Measurements from ENCODE around the gene SULT1A1.

DNA sequence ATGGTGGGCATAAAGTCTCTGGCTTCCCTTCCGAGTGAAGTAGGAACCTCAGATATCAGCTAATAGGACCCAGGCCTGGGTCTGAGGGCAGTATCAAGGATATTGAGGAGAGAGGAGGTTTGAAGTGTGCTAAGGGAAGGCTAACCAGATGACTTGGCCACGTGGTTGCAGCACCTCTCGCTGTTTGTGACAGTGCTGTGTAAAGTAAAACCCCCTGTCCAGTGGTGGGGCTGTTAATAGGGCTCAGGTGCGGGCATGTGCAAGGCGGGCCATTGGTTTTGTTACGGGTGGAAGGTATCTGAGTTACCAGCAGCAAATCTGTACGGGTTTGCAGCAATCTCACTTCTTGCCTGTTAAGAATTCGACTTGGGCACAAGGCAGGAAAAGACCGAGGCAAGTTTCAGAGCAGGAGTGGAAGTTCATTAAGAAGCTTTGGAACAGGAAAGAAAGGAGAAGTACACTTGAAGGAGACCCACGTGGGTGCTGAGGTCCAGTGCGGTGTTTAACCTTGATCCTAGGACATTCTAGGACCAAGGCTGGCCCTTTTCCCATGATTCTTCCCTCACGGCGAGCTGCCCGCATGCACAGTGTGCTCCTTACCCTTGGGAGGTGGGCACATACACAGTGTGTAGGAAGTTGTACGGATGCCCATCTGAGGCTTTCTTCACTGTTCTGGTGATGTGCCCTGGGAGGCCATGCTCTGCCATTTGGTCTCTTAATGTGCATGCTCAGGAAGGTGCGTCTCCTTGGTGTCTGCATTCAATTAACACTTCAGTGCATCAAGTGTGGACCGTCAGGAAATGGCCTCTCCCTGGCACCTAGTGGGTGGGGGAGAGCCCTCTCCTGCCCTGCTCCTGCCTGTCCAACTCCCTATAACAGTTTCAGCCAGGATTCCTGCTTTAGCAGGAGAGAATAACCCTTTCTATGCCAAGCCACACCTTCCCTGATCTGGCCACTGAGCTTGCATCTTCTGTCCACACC is 35.8 kb downstream of the SULT1A1 start:
- TF ChIP-seq KLF9 (tag by site-specific recombination; IDR thresholded peaks at IDR 0.05; ENCODE audit: low read depth) (no peak), CTCF (tag by site-specific recombination; IDR thresholded peaks at IDR 0.05) (no peak), ZNF391 (tag by site-specific recombination; IDR thresholded peaks at IDR 0.05; ENCODE audit: borderline replicate concordance, low read depth) (no peak), ZFP41 (tag by site-specific recombination; IDR thresholded peaks at IDR 0.05; ENCODE audit: borderline replicate concordance) (no peak), ZNF324 (tag by site-specific recombination; IDR thresholded peaks at IDR 0.05) (no peak), ZNF426 (tag by site-specific recombination; IDR thresholded peaks at IDR 0.05) (no peak), ZNF10 (tag by site-specific recombination; IDR thresholded peaks at IDR 0.05) (no peak), OVOL3 (tag by site-specific recombination; IDR thresholded peaks at IDR 0.05) (no peak), ZNF530 (tag by site-specific recombination; IDR thresholded peaks at IDR 0.05; ENCODE audit: low read depth) (no peak)
- TF ChIP-seq, protein P1, sequence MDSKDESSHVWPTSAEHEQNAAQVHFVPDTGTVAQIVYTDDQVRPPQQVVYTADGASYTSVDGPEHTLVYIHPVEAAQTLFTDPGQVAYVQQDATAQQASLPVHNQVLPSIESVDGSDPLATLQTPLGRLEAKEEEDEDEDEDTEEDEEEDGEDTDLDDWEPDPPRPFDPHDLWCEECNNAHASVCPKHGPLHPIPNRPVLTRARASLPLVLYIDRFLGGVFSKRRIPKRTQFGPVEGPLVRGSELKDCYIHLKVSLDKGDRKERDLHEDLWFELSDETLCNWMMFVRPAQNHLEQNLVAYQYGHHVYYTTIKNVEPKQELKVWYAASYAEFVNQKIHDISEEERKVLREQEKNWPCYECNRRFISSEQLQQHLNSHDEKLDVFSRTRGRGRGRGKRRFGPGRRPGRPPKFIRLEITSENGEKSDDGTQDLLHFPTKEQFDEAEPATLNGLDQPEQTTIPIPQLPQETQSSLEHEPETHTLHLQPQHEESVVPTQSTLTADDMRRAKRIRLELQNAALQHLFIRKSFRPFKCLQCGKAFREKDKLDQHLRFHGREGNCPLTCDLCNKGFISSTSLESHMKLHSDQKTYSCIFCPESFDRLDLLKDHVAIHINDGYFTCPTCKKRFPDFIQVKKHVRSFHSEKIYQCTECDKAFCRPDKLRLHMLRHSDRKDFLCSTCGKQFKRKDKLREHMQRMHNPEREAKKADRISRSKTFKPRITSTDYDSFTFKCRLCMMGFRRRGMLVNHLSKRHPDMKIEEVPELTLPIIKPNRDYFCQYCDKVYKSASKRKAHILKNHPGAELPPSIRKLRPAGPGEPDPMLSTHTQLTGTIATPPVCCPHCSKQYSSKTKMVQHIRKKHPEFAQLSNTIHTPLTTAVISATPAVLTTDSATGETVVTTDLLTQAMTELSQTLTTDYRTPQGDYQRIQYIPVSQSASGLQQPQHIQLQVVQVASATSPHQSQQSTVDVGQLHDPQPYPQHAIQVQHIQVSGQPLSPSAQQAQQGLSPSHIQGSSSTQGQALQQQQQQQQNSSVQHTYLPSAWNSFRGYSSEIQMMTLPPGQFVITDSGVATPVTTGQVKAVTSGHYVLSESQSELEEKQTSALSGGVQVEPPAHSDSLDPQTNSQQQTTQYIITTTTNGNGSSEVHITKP (tag by site-specific recombination; IDR thresholded peaks at IDR 0.05) = no peak
- TF ChIP-seq, protein P2, sequence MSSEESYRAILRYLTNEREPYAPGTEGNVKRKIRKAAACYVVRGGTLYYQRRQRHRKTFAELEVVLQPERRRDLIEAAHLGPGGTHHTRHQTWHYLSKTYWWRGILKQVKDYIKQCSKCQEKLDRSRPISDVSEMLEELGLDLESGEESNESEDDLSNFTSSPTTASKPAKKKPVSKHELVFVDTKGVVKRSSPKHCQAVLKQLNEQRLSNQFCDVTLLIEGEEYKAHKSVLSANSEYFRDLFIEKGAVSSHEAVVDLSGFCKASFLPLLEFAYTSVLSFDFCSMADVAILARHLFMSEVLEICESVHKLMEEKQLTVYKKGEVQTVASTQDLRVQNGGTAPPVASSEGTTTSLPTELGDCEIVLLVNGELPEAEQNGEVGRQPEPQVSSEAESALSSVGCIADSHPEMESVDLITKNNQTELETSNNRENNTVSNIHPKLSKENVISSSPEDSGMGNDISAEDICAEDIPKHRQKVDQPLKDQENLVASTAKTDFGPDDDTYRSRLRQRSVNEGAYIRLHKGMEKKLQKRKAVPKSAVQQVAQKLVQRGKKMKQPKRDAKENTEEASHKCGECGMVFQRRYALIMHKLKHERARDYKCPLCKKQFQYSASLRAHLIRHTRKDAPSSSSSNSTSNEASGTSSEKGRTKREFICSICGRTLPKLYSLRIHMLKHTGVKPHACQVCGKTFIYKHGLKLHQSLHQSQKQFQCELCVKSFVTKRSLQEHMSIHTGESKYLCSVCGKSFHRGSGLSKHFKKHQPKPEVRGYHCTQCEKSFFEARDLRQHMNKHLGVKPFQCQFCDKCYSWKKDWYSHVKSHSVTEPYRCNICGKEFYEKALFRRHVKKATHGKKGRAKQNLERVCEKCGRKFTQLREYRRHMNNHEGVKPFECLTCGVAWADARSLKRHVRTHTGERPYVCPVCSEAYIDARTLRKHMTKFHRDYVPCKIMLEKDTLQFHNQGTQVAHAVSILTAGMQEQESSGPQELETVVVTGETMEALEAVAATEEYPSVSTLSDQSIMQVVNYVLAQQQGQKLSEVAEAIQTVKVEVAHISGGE (tag by site-specific recombination; conservative IDR thresholded peaks at IDR 0.05; ENCODE audit: low read depth) = no peak

All from HEK293 (cell line).